HL-60 (cell line): Measurements from ENCODE around the gene CLINT1.
A peak's percentile ranks its signal among the peaks of the same experiment; 100 is the strongest.

Experiments
- DNase-seq, 2 experiments: peaks; one replicate each; pipeline ENCODE4 v3.0.0-alpha.2; 2010 to 2020; ENCODE audit warnings: low read depth in 1 of 2, low spot score in 1 of 2
- H3K27ac ChIP-seq: fragments of 250-450 bp; sonication (Bioruptor Pico); replicated peaks from 2 replicates; pipeline ENCODE4 v1.5.1; 2020; ENCODE audit warnings: mild to moderate bottlenecking, moderate library complexity
- H3K27me3 ChIP-seq: fragments of 250-450 bp; sonication (Bioruptor Pico); 2 replicates; pipeline ENCODE4 v1.5.1; 2021; ENCODE audit warnings: mild to moderate bottlenecking, moderate library complexity; ENCODE audit not compliant: insufficient read depth, poor library complexity, severe bottlenecking
- H3K4me3 ChIP-seq: replicated peaks from 2 replicates; pipeline ENCODE4 v1.5.1; 2011; ENCODE audit warnings: mild to moderate bottlenecking, control low read depth, low read length; ENCODE audit not compliant: insufficient read depth
- CTCF ChIP-seq: IDR thresholded peaks from one replicate; pipeline ENCODE4 v1.5.1; 2011; ENCODE audit warnings: low read length, control low read depth, inconsistent platforms; ENCODE audit not compliant: insufficient read depth
- GABPA ChIP-seq: IDR thresholded peaks from 2 replicates; pipeline ENCODE4 v1.6.1; 2012; ENCODE audit warnings: low read depth
- POLR2AphosphoS5 ChIP-seq: IDR thresholded peaks from 2 replicates; pipeline ENCODE4 v1.6.1; 2012; ENCODE audit warnings: low read depth
- REST ChIP-seq: IDR thresholded peaks from 2 replicates; pipeline ENCODE4 v1.6.1; 2012; ENCODE audit warnings: low read depth; ENCODE audit not compliant: insufficient replicate concordance
- SPI1 ChIP-seq: IDR thresholded peaks from 2 replicates; pipeline ENCODE4 v1.6.1; 2012; ENCODE audit warnings: low read depth, mild to moderate bottlenecking, borderline replicate concordance
- long read RNA-seq: library from polyadenylated mRNA; unstranded; transcript quantifications from one replicate; pipeline ENCODE4 v2.0.0, GENCODE V29; 2020

The CLINT1 gene
- long read RNA-seq, transcript CLINT1-210 (12 exons, 3,344 nt) = minor isoform, 6 of 545 reads
- long read RNA-seq, transcript CLINT1-206 (12 exons, 3,987 nt) = minor isoform, 5 of 545 reads
- long read RNA-seq, transcript CLINT1-207 (12 exons, 2,346 nt) = major isoform, 269 of 545 reads
- long read RNA-seq, transcript CLINT1-201 (12 exons, 3,440 nt) = minor isoform, 165 of 545 reads
- long read RNA-seq, partial matches to known transcripts = 27 of 545 reads
- long read RNA-seq, other reads (novel, unspliced or antisense) = 73 of 545 reads

- Histone ChIP-seq H3K27ac (peak within 1 kb of the TSS; percentile 89), H3K27me3 (no peaks in the 10 kb centered on the region), H3K4me3 (peak within 1 kb of the TSS; percentile 79)
- TF ChIP-seq SPI1 (peak; percentile 76; the same call in 1 of the 2 replicates), CTCF (no peak), POLR2AphosphoS5 (peak; percentile 73), REST (no peak), GABPA (peak; percentile 84)
- peak; percentile 86 to 91 for DNase-seq
Observed at GRCh38 chr5:157858527-157859226, at the start of gene CLINT1. Gene CLINT1 (minus strand): TSS chr5:157859145. CDS start chr5:157858970, 175 bp downstream.

DNA sequence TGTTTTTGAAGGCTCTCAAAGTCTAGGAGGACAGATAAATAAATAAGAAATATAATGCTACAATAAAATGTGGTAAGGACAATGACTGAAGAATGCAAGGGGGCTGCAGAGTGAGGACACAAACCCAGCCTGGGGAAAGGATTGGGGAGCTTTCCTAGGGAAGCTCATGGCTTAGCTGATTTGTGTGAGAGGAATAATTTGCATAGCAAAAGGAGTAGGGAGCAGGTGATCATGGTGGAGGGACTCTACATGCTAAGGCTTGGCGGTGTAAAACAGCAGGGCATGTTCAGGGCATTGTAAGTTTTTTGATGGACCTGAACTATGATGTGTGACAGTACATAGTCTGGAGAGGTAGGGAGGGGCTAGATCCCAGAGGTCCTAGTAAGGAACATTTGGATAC is 49.5 kb upstream of the CLINT1 start:
- Histone ChIP-seq H3K27me3 (no peaks in the 10 kb centered on the region), H3K27ac (no peak overlapping the region), H3K4me3 (no peak overlapping the region)
- no peak for DNase-seq
- TF ChIP-seq CTCF (no peak), POLR2AphosphoS5 (no peak), GABPA (no peak), REST (no peak), SPI1 (no peak)

DNA sequence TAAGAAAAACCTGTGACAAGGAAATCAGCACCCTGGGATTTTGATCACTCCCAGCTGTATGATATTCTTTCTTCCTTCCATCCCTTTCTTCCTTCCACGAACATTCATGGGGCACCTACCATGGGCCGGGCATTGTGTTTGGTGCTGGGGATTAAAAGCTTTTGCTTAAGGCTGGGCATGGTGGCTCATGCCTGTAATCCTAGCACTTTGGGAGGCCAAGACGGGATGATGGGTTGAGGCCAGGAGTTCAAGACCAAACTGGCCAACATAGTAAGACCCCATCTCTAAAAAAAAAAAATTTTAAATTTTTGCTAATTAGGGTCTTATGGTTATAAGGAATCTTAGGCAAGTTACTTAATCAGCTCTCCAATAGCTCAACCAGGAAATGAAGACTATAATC is 48.5 kb upstream of the CLINT1 start:
- Histone ChIP-seq H3K4me3 (no peak overlapping the region), H3K27ac (no peak overlapping the region), H3K27me3 (no peaks in the 10 kb centered on the region)
- TF ChIP-seq REST (no peak), SPI1 (no peak), POLR2AphosphoS5 (no peak), CTCF (no peak), GABPA (no peak)
- no peak for DNase-seq
